Activated naive CD8-positive, alpha-beta T cell treated with anti-CD3 and anti-CD28 coated beads for 36 hours (primary cell): Measurements from ENCODE around the gene VPS36. TPM values are rescaled to one million over a fixed set of nuclear protein-coding genes. Genes with fewer than 3 reads are reported as not detected.
"Not testable (repeated sequence)": the region's sequence is repeated elsewhere in the genome, so short reads cannot be mapped to it uniquely, and the experiment has no call there.

Experiments
- DNase-seq: peaks from one replicate; pipeline ENCODE4 v3.0.0; 2021
- H3K27ac Mint-ChIP-seq: one replicate; pipeline ENCODE4 v1.8.0; 2022; ENCODE audit warnings: mild to moderate bottlenecking, moderate library complexity, mixed read lengths
- H3K27me3 Mint-ChIP-seq: one replicate; pipeline ENCODE4 v1.8.0; 2022; ENCODE audit warnings: mild to moderate bottlenecking, mixed read lengths
- H3K36me3 Mint-ChIP-seq: one replicate; pipeline ENCODE4 v1.8.0; 2021; ENCODE audit warnings: mild to moderate bottlenecking, mixed read lengths
- H3K4me1 Mint-ChIP-seq: one replicate; pipeline ENCODE4 v1.8.0; 2021; ENCODE audit warnings: mixed read lengths
- H3K4me3 Mint-ChIP-seq: one replicate; pipeline ENCODE4 v1.8.0; 2022; ENCODE audit warnings: mild to moderate bottlenecking, moderate library complexity, mixed read lengths
- H3K9me3 Mint-ChIP-seq: one replicate; pipeline ENCODE4 v1.8.0; 2022; ENCODE audit warnings: mixed read lengths
- total RNA-seq, 2 experiments: library from RNA; stranded (reverse); gene quantifications; one replicate each; pipeline ENCODE4 v1.2.3, GENCODE V29; 2021

Gene VPS36, protein sequence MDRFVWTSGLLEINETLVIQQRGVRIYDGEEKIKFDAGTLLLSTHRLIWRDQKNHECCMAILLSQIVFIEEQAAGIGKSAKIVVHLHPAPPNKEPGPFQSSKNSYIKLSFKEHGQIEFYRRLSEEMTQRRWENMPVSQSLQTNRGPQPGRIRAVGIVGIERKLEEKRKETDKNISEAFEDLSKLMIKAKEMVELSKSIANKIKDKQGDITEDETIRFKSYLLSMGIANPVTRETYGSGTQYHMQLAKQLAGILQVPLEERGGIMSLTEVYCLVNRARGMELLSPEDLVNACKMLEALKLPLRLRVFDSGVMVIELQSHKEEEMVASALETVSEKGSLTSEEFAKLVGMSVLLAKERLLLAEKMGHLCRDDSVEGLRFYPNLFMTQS
- total RNA-seq, result 10 to 100 TPM; 22.6 to 26.1 TPM

DNA sequence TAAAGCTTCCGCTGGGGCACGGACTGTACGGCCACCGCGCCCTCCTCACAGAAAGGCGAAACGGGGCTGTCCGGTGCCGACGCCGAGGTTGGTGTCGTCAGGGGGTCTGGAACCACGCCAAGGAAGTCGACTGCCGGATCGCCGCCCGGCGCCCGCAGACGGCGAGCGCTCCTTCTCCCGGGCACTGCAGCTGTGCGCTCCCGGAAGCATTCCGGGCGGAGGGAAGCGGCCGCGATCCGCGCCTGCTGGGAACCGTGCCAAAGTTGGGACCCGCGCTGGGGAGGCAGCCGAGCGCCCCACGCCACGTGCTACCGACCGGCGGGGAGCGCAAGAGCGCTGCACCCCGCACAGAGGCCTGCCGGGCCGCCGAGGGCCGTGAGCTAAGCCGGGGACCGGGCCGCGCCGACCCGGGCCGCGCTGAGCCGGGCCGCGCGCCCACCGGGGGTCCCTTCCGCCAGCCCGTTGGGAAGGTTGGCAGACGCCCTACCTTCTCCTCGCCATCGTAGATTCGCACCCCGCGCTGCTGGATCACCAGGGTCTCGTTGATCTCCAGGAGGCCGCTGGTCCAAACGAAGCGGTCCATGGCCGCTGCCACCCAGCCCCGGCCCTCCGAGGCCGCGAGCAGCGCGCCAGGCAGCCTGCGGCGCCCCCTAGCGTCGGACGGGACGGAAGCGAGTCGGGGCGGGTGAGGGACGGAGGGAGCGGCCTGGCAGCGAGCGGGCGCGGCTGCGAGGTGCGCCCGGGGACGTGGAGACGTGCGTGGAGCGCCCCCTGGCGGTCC lies at the start of gene VPS36:
VPS36 (minus strand) TSS at position 623 of the 781 bp plus-strand sequence; CDS start at position 583, 40 bp downstream.
- Mint-ChIP-seq H3K4me3 (peak within 1 kb of the TSS; percentile 94), H3K27me3 (peaks cover 1% of the 10 kb centered on the region), H3K4me1 (peaks cover 32% of the 10 kb centered on the region), H3K9me3 (no peaks in the 10 kb centered on the region), H3K27ac (peak within 1 kb of the TSS; percentile 87), H3K36me3 (peaks cover 5% of the 10 kb centered on the region)
- peak; percentile 96 for DNase-seq

DNA sequence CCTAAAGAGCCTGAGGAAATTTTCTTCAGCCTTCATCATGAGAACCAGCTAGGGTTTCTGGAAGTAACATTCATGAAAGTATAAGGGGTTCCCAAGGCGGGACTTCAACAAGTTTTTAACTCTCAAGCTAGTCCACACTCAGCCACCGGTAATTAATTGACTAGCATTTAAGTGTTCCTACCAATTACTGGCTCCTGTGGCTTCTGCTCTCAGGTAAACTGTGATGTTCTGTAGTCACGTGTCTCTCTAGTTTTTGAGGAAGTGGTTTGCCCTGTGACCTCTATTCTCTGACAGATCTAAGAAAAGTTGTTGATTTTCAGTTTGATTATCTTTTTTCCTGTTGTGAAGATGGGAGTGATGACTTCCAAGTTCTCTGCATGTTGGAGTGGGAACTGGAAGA lies 47.5 kb upstream of the VPS36 start:
- H3K4me1 Mint-ChIP-seq, DNase-seq, H3K27me3 Mint-ChIP-seq, H3K9me3 Mint-ChIP-seq, H3K4me3 Mint-ChIP-seq, H3K27ac Mint-ChIP-seq, H3K36me3 Mint-ChIP-seq: not testable (repeated sequence)

DNA sequence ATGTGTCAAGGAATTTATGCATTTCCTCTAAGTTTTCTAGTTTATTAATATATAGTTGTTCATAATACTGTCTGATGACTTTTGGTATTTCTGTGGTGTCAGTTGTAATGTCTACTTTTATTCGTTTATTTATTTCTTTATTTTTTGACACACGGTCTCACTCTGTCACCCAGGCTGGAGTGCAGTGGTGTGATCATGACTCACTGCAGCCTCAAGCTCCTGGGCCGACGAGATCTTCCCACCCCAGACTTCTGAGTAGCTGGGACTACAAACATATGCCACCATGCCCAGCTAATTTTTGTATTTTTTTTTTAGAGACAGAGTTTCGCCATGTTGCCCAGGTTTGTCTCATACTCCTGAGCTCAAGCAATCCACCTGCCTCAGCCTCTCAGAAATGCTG lies 43.8 kb upstream of the VPS36 start:
- not testable (repeated sequence) for H3K27ac Mint-ChIP-seq, H3K9me3 Mint-ChIP-seq, H3K4me3 Mint-ChIP-seq, DNase-seq, H3K4me1 Mint-ChIP-seq, H3K27me3 Mint-ChIP-seq, H3K36me3 Mint-ChIP-seq

DNA sequence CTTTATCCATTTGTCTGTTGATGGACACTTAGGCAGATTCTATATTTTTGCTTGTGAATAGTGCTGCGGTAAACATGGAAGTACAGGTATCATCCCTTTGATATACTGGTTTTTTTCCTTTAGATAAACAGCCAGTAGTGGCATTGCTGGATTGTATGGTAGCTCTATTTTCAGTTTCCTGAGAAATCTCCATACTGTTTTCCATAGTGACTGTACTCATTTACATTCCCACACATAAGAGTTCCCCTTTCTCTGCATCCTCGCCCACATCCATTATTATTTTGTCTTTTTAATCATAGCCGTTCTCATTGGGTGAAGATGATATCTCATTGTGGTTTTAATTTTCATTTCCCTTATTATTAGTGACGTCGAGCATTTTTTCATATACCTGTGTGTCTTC lies 40.6 kb upstream of the VPS36 start:
- H3K27me3 Mint-ChIP-seq, H3K4me3 Mint-ChIP-seq, H3K36me3 Mint-ChIP-seq, H3K4me1 Mint-ChIP-seq, DNase-seq, H3K27ac Mint-ChIP-seq, H3K9me3 Mint-ChIP-seq: not testable (repeated sequence)

DNA sequence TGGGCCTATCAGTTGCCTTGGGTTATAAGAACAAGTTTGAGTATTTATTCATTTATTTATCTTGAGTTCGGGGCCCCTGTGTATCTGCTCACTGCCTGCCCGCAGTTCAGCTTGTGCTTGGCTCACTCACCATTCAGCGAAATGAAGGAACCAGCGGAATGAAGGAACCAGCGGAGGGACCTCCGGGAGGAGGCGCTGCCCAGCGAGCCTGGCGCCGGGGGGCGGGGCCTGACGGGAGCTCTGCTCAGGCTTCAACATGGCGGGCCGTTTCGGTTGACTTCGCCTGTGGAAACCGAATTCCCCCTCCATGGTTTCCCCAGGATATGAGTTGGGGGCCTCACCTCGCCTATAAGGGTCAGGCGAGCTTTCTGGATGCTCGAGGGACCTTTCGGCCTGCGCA lies 38.3 kb upstream of the VPS36 start:
- H3K4me1 Mint-ChIP-seq, H3K4me3 Mint-ChIP-seq, H3K27me3 Mint-ChIP-seq, H3K36me3 Mint-ChIP-seq, DNase-seq, H3K9me3 Mint-ChIP-seq, H3K27ac Mint-ChIP-seq: not testable (repeated sequence)

DNA sequence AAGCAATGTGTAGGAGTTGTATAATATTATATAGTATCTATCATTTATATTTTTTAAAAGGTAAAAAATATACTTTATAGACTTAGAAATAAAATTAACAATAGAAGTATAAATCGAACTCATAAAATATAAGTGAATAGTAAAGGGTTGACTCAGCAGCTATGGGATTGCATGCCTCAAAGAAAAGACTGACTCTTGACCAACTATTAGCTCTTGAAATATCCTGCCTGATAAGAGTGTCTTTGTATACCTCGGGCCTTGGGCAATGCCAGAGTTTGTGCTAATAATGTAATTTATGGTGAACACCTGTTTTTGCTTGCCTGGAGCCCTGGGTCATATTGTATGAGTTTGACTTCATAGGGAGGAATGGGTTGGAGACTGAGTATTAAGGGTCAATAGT lies 36.6 kb upstream of the VPS36 start:
- H3K36me3 Mint-ChIP-seq, H3K9me3 Mint-ChIP-seq, H3K4me1 Mint-ChIP-seq, H3K27ac Mint-ChIP-seq, H3K4me3 Mint-ChIP-seq, H3K27me3 Mint-ChIP-seq, DNase-seq: not testable (repeated sequence)

DNA sequence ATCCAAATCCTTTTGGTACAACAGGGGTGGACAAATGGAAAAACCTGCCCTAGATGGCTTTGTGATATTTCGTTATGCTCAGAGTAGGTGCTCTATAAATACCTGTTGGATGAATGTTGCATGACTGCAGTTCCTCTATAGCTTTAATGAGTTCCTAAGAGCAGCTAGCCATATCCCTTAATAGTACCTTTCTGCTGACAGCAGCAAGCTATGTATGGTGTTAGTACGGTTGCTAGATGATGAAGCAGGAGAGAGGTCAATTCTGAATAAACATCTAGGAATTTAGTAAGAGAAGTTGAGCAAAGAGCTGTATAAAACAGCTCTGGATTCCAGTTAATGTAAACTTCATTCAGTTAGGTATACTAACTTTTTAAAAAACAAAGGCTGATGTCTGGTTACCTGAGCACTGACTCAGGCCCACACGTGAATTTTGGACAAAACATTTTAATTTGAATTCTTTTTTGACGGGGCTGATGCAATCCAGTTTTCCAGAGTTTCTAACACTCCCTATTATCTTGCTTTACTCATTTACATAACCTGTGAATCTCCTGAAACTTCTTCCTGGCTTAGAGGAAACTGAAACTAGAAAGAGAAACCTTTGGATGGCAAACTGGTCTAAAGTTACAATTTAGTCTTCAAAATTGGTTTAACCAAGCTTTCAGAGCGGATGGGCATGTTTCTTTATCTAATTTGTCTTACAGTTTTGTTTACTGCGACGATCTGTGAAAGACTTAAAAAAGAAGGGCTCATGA lies 30.4 kb upstream of the VPS36 start:
- not testable (repeated sequence) for H3K9me3 Mint-ChIP-seq, H3K4me1 Mint-ChIP-seq, H3K27ac Mint-ChIP-seq, H3K4me3 Mint-ChIP-seq, H3K27me3 Mint-ChIP-seq, DNase-seq
- H3K36me3 Mint-ChIP-seq, result peaks cover 11% of the 10 kb centered on the region

DNA sequence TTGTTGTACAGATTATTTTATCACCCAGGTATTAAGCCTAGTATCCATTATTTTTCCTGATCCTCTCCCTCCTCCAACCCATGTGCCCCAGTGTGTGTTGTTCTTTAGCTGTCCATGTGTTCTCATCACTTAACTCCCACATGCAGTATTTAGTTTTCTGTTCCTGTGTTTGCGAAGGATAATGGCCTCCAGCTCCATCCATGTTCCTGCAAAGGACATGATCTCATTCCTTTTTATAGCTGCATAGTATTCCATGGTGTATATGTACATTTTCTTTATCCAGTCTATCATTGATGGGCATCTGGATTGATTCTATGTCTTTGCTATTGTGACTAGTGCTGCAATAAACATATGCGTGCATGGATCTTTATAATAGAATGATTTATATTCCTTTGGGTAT lies 18.1 kb upstream of the VPS36 start:
- H3K4me1 Mint-ChIP-seq, H3K27me3 Mint-ChIP-seq, H3K27ac Mint-ChIP-seq, DNase-seq, H3K4me3 Mint-ChIP-seq, H3K9me3 Mint-ChIP-seq: not testable (repeated sequence)
- H3K36me3 Mint-ChIP-seq, result peaks cover 46% of the 10 kb centered on the region

DNA sequence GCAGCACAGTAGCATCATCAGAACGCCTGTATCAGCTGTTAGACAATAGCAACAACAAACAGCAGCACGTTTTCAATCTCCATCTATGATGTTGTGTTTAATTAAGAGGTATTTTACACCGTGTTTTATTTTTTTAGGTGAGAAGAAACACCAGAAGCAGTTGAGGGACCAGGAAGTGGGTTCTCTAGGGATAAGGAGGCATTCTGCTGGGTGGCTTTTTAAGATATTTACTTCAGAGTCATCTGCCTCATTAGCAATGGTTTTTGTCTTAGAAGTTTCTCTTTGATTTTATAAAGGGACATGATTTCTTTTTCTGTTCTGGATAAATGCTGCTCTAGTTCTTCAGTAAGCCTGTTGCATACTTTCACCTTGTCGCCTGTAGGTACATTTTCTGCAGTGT lies 13.1 kb upstream of the VPS36 start:
- Mint-ChIP-seq H3K36me3 (peaks cover 43% of the 10 kb centered on the region), H3K9me3 (no peaks in the 10 kb centered on the region), H3K4me3 (no peak overlapping the region), H3K27me3 (no peaks in the 10 kb centered on the region), H3K27ac (no peak overlapping the region), H3K4me1 (peaks cover 18% of the 10 kb centered on the region)
- no peak for DNase-seq

DNA sequence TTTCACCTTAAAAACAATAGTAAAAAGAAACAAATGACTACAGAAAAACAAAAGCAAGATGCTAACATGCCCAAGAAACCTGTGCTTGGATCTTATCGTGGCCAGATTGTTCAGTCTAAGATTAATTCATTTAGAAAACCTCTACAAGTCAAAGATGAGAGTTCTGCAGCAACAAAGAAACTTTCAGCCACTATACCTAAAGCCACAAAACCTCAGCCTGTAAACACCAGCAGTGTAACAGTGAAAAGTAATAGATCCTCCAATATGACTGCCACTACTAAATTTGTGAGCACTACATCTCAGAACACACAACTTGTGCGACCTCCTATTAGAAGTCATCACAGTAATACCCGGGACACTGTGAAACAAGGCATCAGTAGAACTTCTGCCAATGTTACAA lies 10.8 kb upstream of the VPS36 start:
- Mint-ChIP-seq H3K4me1 (peaks cover 25% of the 10 kb centered on the region), H3K4me3 (no peak overlapping the region), H3K9me3 (no peaks in the 10 kb centered on the region), H3K27ac (no peak overlapping the region), H3K36me3 (peaks cover 40% of the 10 kb centered on the region), H3K27me3 (no peaks in the 10 kb centered on the region)
- no peak for DNase-seq

DNA sequence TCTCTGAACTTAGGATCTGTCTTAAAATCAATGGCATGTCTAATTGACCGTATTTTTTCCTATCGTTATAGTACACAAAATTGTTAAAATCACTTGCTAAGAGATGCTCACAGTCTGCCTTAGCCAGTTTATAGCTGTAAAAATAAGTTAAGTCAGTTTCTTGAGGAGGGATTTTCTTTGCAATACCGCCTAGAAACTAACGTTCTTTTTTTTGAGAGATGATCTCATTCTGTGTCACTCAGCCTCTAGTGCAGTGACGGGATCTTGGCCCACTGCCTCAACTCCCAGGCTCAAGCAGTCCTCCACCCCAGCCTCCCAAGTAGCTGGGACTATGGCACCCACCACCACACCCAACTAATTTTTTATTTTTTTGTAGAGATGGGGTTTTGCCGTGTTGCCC lies 9.2 kb upstream of the VPS36 start:
- Mint-ChIP-seq H3K27me3 (peaks cover 4% of the 10 kb centered on the region), H3K36me3 (peaks cover 36% of the 10 kb centered on the region), H3K9me3 (no peaks in the 10 kb centered on the region), H3K27ac (no peak overlapping the region), H3K4me1 (peaks cover 27% of the 10 kb centered on the region), H3K4me3 (no peak overlapping the region)
- no peak for DNase-seq

DNA sequence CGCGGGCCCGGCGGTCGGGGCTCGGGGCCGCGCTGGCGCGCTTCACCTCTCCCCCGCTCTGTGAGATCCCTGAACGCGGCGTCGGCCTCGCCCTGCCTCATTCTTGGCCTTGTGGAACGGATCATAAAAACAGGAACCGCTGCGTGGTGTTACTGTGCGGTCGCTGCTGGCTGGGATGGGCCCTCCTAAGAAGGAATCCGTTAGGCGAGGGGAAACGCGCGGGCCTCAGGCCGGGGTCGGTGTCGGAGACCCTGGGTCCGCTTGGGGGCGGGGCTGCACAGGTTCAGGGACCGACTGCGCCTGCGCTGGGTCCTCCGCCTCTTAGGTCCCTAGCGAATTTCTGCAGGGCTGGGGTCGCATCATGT lies 5.2 kb upstream of the VPS36 start:
- peak; percentile 80 for DNase-seq
- Mint-ChIP-seq H3K4me3 (peak overlapping the region; percentile 85), H3K36me3 (peaks cover 22% of the 10 kb centered on the region), H3K4me1 (peaks cover 28% of the 10 kb centered on the region), H3K9me3 (no peaks in the 10 kb centered on the region), H3K27ac (peak overlapping the region; percentile 88), H3K27me3 (peaks cover 4% of the 10 kb centered on the region)

DNA sequence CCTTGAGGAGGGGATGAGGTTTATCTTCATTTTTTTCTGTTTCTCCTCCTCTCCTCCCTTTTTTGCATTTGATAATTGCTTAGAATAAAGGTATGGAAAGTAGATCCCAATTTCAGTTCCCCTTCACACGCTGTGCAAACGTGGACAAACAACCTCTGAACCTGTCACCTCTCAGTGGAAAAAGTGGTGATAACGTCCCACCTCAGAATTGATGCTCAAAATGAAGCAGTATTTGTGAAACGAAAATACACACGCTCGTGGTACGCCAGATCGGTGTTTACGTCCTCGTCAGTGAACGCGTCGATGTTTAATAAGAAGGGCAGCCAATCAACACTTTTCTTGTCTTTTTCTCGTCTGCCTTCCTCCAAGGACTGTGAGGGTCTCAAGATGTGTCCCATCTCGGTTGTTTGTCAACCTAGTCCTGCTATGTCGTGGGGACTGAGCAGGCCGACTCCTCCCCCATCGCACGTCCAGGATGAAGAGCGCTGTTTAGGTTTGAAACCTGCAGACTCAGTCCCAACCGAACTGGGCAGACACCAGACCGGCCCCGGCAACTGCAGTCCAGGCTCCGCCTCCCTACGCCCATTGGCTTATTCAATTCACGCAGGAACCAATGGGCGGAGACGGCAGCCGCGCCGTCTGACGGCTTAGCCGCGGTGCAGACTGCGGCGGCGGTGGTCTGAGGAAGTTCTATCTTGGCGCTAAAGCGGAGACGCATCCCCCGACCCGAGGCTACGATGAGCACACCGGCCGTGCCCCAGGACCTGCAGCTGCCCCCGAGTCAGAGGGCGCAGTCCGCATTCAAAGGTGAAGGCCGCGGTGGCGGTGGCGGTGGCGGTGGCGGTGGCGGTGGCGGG lies 4.6 kb upstream of the VPS36 start, which contains the start of gene CKAP2:
CKAP2 (plus strand) TSS at position 659 of the 857 bp plus-strand sequence; CDS start at position 738, 79 bp downstream.
- H3K27me3 Mint-ChIP-seq, result peaks cover 4% of the 10 kb centered on the region
- peaks cover 21% of the 10 kb centered on the region for H3K36me3 Mint-ChIP-seq
- peak; percentile 91 for DNase-seq
- H3K9me3 Mint-ChIP-seq, result no peaks in the 10 kb centered on the region
- peak within 1 kb of the TSS; percentile 98 for H3K27ac Mint-ChIP-seq
- peaks cover 28% of the 10 kb centered on the region for H3K4me1 Mint-ChIP-seq
- H3K4me3 Mint-ChIP-seq, result peak within 1 kb of the TSS; percentile 85

DNA sequence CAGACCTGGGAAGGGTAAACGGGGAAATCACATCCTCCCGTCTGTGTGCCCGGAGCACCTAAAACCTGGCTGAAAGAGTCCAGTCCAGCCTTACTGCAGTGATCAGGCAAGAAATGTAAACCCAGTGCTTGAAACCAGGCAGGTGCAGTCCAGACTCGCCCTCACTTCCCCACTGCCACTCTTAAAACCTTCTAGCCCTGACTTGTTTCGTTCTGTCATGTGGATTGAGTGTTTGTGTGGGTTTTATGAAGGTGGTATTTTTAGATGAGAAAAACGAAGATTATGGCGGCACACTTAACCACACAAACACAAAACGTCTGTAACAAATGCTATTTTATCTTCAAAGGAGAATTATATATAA lies 4.0 kb upstream of the VPS36 start:
- Mint-ChIP-seq H3K27me3 (peaks cover 4% of the 10 kb centered on the region), H3K36me3 (peaks cover 19% of the 10 kb centered on the region), H3K4me1 (peaks cover 28% of the 10 kb centered on the region), H3K27ac (peak overlapping the region; percentile 98), H3K9me3 (no peaks in the 10 kb centered on the region), H3K4me3 (peak overlapping the region; percentile 85)
- DNase-seq, result peak; percentile 7
